Activated CD4-positive, CD25-positive, alpha-beta regulatory T cell (primary cell): ENCODE data around the gene PSMD3.
"Not testable (repeated sequence)": the region's sequence is repeated elsewhere in the genome, so short reads cannot be mapped to it uniquely, and the experiment has no call there.

Experiments used
- DNase-seq, 4 experiments: peaks; one replicate each; lab custom pipeline; 2025; lab: John Stamatoyannopoulos, UW

The PSMD3 gene

DNA sequence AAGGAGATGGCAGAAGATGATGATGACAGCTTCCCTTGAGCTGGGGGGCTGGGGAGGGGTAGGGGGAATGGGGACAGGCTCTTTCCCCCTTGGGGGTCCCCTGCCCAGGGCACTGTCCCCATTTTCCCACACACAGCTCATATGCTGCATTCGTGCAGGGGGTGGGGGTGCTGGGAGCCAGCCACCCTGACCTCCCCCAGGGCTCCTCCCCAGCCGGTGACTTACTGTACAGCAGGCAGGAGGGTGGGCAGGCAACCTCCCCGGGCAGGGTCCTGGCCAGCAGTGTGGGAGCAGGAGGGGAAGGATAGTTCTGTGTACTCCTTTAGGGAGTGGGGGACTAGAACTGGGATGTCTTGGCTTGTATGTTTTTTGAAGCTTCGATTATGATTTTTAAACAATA, 16.9 kb downstream of the PSMD3 start:
- DNase-seq: no peak

- DNase-seq: no peak
Measured at GRCh38 chr17:39999067-39999466, 18.5 kb downstream of the PSMD3 start.

- no peak for DNase-seq
Measured at GRCh38 chr17:40000161-40000560, 19.6 kb downstream of the PSMD3 start.

- not testable (repeated sequence) for DNase-seq
Measured at GRCh38 chr17:40001335-40001734, 20.7 kb downstream of the PSMD3 start.

- no peak for DNase-seq
Measured at GRCh38 chr17:40004072-40004471, 23.5 kb downstream of the PSMD3 start.

GRCh38 chr17:40004712-40005111, 24.1 kb downstream of the PSMD3 start:
- DNase-seq: no peak

GRCh38 chr17:40005520-40005919, 24.9 kb downstream of the PSMD3 start:
- DNase-seq: no peak

DNA sequence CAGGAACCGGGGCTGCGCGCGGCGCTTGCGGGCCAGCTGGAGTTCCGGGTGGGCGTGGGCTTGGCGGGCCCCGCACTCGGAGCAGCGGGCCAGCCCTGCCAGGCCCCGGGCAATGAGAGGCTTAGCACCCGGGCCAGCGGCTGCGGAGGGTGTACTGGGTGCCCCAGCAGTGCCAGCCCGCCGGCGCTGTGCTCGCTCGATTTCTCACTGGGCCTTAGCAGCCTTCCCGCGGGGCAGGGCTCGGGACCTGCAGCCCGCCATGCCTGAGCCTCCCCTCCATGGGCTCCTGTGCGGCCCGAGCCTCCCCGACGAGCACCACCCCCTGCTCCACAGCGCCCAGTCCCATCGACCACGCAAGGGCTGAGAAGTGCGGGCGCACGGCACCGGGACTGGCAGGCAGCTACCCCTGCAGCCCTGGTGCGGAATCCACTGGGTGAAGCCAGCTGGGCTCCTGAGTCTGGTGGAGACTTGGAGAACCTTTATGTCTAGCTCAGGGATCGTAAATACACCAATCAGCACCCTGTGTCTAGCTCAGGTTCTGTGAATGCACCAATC, 30.4 kb downstream of the PSMD3 start:
- not testable (repeated sequence) for DNase-seq

DNA sequence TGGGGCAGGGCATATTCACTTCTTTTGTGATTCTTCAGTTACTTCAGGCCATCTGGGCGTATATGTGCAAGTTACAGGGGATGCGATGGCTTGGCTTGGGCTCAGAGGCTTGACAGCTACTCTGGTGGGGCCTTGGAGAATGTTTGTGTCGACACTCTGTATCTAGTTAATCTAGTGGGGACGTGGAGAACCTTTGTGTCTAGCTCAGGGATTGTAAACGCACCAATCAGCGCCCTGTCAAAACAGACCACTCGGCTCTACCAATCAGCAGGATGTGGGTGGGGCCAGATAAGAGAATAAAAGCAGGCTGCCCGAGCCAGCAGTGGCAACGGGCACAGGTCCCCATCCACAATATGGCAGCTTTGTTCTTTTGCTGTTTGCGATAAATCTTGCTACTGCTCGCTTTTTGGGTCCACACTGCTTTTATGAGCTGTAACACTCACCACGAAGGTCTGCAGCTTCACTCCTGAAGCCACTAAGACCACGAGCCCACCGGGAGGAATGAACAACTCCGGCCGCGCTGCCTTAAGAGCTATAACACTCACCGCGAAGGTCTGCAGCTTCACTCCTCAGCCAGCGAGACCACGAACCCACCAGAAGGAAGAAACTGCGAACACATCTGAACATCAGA, 31.5 kb downstream of the PSMD3 start:
- not testable (repeated sequence) for DNase-seq

- no peak for DNase-seq
Measured at GRCh38 chr17:40014375-40014980, 33.9 kb downstream of the PSMD3 start.

- DNase-seq: no peak
Measured at GRCh38 chr17:40015005-40015997, 34.7 kb downstream of the PSMD3 start, which contains the start of gene CSF3. Gene CSF3 (plus strand): TSS chr17:40015440. CDS start chr17:40015475, 35 bp downstream.

DNA sequence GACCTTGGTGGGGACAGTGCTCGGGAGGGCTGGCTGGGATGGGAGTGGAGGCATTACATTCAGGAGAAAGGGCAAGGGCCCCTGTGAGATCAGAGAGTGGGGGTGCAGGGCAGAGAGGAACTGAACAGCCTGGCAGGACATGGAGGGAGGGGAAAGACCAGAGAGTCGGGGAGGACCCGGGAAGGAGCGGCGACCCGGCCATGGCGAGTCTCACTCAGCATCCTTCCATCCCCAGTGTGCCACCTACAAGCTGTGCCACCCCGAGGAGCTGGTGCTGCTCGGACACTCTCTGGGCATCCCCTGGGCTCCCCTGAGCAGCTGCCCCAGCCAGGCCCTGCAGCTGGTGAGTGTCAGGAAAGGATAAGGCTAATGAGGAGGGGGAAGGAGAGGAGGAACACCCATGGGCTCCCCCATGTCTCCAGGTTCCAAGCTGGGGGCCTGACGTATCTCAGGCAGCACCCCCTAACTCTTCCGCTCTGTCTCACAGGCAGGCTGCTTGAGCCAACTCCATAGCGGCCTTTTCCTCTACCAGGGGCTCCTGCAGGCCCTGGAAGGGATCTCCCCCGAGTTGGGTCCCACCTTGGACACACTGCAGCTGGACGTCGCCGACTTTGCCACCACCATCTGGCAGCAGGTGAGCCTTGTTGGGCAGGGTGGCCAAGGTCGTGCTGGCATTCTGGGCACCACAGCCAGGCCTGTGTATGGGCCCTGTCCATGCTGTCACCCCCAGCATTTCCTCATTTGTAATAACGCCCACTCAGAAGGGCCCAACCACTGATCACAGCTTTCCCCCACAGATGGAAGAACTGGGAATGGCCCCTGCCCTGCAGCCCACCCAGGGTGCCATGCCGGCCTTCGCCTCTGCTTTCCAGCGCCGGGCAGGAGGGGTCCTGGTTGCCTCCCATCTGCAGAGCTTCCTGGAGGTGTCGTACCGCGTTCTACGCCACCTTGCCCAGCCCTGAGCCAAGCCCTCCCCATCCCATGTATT, 35.7 kb downstream of the PSMD3 start:
- no peak for DNase-seq

GRCh38 chr17:40017422-40018080, 36.9 kb downstream of the PSMD3 start:
- DNase-seq: no peak

DNA sequence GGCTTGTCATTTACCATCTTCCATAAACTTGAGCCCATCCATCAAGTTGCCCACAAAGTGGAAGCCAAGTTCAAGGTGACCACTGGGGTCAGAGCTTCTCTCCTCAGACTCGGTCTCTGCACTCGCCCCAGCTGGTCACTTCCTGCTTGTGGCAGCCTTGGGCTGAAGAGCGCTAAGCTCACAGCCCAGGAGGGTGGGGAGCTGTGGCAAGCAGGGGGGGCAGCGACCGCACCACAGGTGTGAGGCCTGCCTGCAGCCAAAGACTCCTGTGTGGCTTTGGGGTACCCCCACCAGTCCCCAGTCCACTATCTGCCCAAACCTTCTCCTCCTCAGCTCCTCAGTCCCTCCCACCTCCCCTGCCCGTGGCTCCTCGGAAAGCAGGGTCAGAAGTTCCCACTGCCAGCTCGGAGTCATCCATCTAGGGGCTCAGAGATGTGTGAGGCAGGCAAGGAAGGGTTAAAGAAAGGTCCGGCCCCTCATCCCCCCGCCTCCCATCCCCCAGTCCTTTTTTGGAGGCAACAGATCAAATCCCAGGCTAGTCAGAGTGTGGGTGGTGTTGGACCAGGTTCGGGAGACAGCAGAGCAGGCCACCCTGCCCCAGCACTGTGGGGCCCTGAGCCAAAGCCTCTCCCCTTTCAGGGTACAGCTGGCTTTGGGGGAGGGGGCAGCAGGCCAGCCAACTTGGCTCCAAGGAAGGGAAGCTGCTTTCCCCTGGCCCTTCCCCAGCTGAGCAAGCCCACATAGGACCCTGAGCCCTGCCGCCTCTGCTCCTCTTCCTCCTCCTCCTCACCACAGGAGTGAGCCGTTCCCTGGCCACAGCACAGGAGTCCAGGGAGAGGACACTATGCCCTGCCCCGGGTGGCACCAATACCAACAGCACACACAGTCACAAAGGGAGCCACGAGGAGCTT, 37.9 kb downstream of the PSMD3 start:
- DNase-seq: no peak

DNA sequence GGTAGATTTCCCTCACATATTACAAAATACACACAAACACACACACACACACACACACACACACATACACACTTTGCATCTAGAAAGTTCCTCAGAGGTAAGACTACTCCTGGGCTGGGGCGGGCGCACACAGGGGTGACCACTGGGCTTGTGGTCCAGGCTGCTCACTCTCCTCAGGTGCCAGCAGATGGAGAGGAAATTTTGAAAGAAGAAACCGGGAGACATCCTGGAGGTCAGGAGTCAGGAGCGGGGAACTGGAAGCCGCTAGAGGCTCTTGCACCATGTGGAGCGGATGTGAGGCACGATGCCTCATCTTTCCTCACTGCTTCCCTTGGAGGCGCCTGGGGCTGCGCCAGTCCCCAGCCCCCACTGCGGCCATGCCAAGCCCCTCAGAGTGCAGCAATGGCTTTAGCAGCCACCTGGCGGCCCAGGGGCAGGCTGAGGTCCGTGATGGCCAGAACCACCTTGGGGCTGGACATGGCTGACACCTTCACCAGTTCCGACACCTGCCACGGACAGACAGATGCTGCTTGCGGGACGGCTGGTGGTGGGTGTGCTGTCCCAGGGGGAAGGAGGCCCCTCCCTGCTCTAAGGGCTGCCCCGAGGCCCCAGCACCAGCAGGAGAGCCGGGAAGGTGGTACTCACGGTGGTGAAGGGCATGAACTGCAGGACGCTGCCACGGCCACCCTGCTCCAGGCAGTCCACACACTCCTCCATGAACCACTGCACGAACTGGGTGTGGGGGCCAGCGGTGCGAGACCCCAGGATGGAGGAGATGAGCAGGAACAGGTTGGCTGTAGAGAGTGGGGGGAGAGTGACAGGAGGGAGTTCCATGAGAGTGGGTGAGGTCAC, 38.8 kb downstream of the PSMD3 start:
- DNase-seq: no peak

GRCh38 chr17:40020146-40020545, 39.5 kb downstream of the PSMD3 start:
- no peak for DNase-seq

DNA sequence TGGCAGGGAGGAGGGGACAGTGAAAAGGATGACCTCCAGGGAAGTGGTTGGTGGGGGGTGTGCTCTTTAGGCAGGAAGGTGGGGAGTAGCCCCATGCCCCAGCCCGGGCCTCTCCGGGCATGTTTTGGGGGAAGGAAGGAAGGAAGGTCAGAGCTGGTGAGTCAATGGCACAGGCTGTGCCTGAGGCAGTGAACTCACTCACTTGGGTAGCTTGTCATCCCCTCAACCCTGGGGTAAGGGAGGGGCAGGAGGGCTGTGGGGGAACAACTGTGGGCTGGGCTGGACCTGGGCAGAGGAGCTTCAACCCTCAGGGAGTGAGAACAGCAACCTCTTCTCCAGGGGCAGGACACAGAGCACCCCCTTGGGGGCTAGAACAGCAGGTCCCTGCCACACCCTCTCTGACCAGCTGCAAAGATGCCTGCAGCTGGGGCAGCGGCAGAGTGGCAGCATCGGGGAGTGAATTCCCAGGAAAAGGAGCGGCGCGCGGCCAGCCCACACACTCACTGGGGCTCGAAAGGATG, 40.9 kb downstream of the PSMD3 start:
- no peak for DNase-seq

- DNase-seq: no peak
Measured at GRCh38 chr17:40022497-40022896, 41.9 kb downstream of the PSMD3 start.
